Measurements from ENCODE around the gene PIM2. TPM values are rescaled to one million over a fixed set of nuclear protein-coding genes. Genes with fewer than 3 reads are reported as not detected.

PIM2 gene
- total RNA-seq, 1 donor from 2014 or later, result 20.6 TPM

DNA sequence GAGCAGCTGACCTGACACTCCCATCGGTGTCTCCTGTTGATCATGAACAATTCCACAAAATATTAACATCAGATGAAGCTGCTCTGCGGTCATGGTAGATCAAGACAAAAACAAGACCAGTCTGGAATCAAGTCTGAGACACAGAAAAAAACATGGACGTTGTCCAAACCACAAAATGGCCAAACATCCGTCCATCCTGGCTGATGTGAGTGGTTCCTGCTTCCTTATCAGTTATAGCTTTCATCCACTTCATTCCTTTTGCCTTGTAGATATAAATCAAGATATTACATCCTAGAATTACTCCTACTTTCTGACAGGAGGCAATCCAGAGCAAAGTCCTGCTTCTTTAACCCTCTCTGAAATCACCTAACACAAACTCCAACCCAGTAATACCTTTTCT is 54.6 kb downstream of the PIM2 start:
- H3K4me1 ChIP-seq, result no peaks in the 10 kb centered on the region
- intact Hi-C loops (cut with DNase I), result no loop called here
- no peaks in the 10 kb centered on the region for H3K27me3 ChIP-seq (ENCODE audit: low read depth)
- no peak for ATAC-seq
- no peak overlapping the region for H3K27ac ChIP-seq
- no peak overlapping the region for H3K4me3 ChIP-seq
- no peaks in the 10 kb centered on the region for H3K36me3 ChIP-seq
- TF ChIP-seq, protein P1, sequence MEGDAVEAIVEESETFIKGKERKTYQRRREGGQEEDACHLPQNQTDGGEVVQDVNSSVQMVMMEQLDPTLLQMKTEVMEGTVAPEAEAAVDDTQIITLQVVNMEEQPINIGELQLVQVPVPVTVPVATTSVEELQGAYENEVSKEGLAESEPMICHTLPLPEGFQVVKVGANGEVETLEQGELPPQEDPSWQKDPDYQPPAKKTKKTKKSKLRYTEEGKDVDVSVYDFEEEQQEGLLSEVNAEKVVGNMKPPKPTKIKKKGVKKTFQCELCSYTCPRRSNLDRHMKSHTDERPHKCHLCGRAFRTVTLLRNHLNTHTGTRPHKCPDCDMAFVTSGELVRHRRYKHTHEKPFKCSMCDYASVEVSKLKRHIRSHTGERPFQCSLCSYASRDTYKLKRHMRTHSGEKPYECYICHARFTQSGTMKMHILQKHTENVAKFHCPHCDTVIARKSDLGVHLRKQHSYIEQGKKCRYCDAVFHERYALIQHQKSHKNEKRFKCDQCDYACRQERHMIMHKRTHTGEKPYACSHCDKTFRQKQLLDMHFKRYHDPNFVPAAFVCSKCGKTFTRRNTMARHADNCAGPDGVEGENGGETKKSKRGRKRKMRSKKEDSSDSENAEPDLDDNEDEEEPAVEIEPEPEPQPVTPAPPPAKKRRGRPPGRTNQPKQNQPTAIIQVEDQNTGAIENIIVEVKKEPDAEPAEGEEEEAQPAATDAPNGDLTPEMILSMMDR (IDR thresholded peaks at IDR 0.05), result no peak
- H3K9me3 ChIP-seq, result no peaks in the 10 kb centered on the region
- no peak for DNase-seq

Other genes with a start within 250 kb of the PIM2 start
- 40.3 TPM for gene WAS, start 235.2 kb downstream of the PIM2 start, total RNA-seq
- 3.5 TPM for gene SUV39H1, start 222.3 kb downstream of the PIM2 start, total RNA-seq
- 0.95 TPM for gene GLOD5, start 157.3 kb downstream of the PIM2 start, total RNA-seq
- gene GATA1, start 132.4 kb downstream of the PIM2 start, total RNA-seq, result 1.2 TPM
- 96.1 TPM for gene HDAC6, start 117.0 kb downstream of the PIM2 start, total RNA-seq
- not detected for gene ERAS, start 92.5 kb downstream of the PIM2 start, total RNA-seq
- 3.0 TPM for gene PCSK1N, start 83.4 kb downstream of the PIM2 start, total RNA-seq
- gene TIMM17B, start 21.3 kb downstream of the PIM2 start, total RNA-seq, result 37.7 TPM
- 55.0 TPM for gene PQBP1, start 21.1 kb downstream of the PIM2 start, total RNA-seq
- gene SLC35A2, start 7.4 kb downstream of the PIM2 start, total RNA-seq, result 21.3 TPM
- gene OTUD5, start 38.6 kb upstream of the PIM2 start, total RNA-seq, result 45.8 TPM
- gene KCND1, start 52.8 kb upstream of the PIM2 start, total RNA-seq, result 1.8 TPM
- 54.2 TPM for gene GRIPAP1, start 83.2 kb upstream of the PIM2 start, total RNA-seq
- 51.4 TPM for gene TFE3, start 124.3 kb upstream of the PIM2 start, total RNA-seq
- 9.5 TPM for gene CCDC120, start 140.0 kb upstream of the PIM2 start, total RNA-seq
- gene PRAF2, start 155.0 kb upstream of the PIM2 start, total RNA-seq, result 17.4 TPM
- gene WDR45, start 160.9 kb upstream of the PIM2 start, total RNA-seq, result 54.8 TPM
- gene GPKOW, start 204.7 kb upstream of the PIM2 start, total RNA-seq, result 19.1 TPM
- gene MAGIX, start 243.7 kb upstream of the PIM2 start, total RNA-seq, result 6.7 TPM

Data from lower lobe of right lung (tissue), 2 donors.